Osteoblast (primary cell): ENCODE measurements around the gene SLC24A4. TPM values are rescaled to one million over a fixed set of nuclear protein-coding genes. Genes with fewer than 3 reads are reported as not detected.

Experiments used
- DNase-seq: peaks from one replicate; pipeline ENCODE4 v3.0.0; 2011; ENCODE audit warnings: low spot score, mixed read lengths; ENCODE audit not compliant: insufficient read length; ENCODE audit errors: missing footprints
- H2AFZ ChIP-seq: 2 replicates; pipeline ENCODE4 v1.6.0; 2011; ENCODE audit warnings: mild to moderate bottlenecking, low read length
- H3K27ac ChIP-seq: 2 replicates; pipeline ENCODE4 v1.5.1; 2011; ENCODE audit warnings: mild to moderate bottlenecking, low read depth, low read length, moderate library complexity
- H3K27me3 ChIP-seq: 2 replicates; pipeline ENCODE4 v1.6.0; 2012; ENCODE audit warnings: mild to moderate bottlenecking, control low read depth, inconsistent platforms, low read length, moderate library complexity; ENCODE audit not compliant: insufficient read depth
- H3K36me3 ChIP-seq: 2 replicates; pipeline ENCODE4 v1.5.1; 2011; ENCODE audit warnings: mild to moderate bottlenecking, low read length, control low read depth, moderate library complexity; ENCODE audit not compliant: insufficient read depth
- H3K4me1 ChIP-seq: 2 replicates; pipeline ENCODE4 v1.5.1; 2011; ENCODE audit warnings: mild to moderate bottlenecking, low read length, control low read depth, moderate library complexity; ENCODE audit not compliant: insufficient read depth
- H3K4me2 ChIP-seq: 2 replicates; pipeline ENCODE4 v1.6.0; 2011; ENCODE audit warnings: mild to moderate bottlenecking, low read length; ENCODE audit not compliant: insufficient read depth
- H3K4me3 ChIP-seq: fragments of 200-600 bp; sonication (generic); 3 replicates; pipeline ENCODE4 v1.5.1; 2012; ENCODE audit warnings: mild to moderate bottlenecking, low read length, inconsistent platforms; ENCODE audit not compliant: insufficient read depth
- H3K79me2 ChIP-seq: 2 replicates; pipeline ENCODE4 v1.6.0; 2012; ENCODE audit warnings: mild to moderate bottlenecking, low read length, control low read depth, inconsistent platforms; ENCODE audit not compliant: insufficient read depth
- H3K9me3 ChIP-seq: 2 replicates; pipeline ENCODE4 v1.5.1; 2011; ENCODE audit warnings: low read depth, low read length, control low read depth
- H4K20me1 ChIP-seq: 2 replicates; pipeline ENCODE4 v1.6.0; 2012; ENCODE audit warnings: mild to moderate bottlenecking, low read length, control low read depth; ENCODE audit not compliant: insufficient read depth
- total RNA-seq: library from RNA; depleted of rRNA; stranded (reverse); fragments of >200 nt; gene quantifications from 2 replicates; pipeline ENCODE4 v1.2.3, GENCODE V29; 2012
- TF ChIP-seq, protein P1 (sequence below): IDR thresholded peaks from 2 replicates; pipeline ENCODE4 v1.5.1; 2011; ENCODE audit warnings: mild to moderate bottlenecking, low read depth, low read length, moderate library complexity; ENCODE audit errors: extremely low read depth

The SLC24A4 gene
- total RNA-seq, 1 donor = under 0.01 TPM

DNA sequence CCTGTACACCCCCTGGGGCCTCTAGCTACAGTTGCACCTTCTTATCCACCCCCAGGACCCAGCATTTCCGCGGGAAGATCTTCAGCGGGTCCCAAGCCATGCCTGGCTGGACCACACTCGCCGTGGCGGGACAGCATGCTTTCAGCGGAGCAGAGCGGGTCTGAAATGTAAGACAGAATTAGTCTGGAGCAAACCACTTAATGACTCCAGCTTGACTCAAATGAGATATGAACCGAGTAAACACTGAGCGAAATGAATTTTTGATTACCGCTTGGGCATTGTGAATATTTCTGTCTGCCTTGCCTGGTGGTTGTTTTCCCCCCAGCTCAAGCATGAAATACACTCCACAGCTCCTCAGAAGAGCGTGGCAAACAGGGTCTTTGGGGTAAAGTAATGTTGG, 60.8 kb downstream of the SLC24A4 start:
- DNase-seq = no peak
- no peak overlapping the region for H3K4me2 ChIP-seq

DNA sequence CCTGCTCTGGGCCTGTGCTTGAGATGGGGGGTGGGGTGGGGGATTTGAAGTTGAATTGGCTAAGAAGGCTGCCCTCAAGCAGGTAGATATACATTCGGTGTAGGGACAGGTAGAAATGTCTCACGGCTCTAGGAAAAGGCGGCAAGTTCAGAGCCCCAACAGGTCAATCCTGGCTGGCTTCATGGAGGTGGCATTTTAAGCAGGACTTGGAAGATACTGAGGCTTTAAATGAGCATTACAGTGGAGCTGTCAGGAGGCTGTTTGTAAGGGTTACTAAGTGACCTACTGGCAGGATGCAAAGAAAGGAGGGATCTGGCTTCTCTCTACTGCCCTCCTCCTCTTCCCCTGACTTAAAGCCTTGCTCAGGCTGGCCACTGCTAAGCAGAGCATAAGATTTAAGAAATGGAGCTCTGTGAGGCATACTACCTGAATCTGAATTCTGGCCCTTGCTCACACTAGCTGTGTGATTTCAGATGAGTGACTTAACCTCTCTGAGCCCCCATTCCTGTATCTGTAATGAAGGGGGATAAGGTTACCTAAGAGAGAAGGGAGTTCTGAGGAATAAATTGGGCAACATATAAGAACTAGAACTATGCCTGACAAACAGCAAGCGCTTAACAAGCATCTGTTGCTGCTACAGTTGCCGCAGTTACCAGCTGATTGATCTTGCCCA, 61.6 kb downstream of the SLC24A4 start:
- no peak overlapping the region for H2AFZ ChIP-seq
- no peaks in the 10 kb centered on the region for H3K4me1 ChIP-seq
- H3K79me2 ChIP-seq = no peaks in the 10 kb centered on the region
- H3K4me3 ChIP-seq = no peak overlapping the region
- no peaks in the 10 kb centered on the region for H4K20me1 ChIP-seq
- H3K27ac ChIP-seq = no peak overlapping the region
- H3K4me2 ChIP-seq = no peak overlapping the region
- DNase-seq = no peak
- TF ChIP-seq, protein P1, sequence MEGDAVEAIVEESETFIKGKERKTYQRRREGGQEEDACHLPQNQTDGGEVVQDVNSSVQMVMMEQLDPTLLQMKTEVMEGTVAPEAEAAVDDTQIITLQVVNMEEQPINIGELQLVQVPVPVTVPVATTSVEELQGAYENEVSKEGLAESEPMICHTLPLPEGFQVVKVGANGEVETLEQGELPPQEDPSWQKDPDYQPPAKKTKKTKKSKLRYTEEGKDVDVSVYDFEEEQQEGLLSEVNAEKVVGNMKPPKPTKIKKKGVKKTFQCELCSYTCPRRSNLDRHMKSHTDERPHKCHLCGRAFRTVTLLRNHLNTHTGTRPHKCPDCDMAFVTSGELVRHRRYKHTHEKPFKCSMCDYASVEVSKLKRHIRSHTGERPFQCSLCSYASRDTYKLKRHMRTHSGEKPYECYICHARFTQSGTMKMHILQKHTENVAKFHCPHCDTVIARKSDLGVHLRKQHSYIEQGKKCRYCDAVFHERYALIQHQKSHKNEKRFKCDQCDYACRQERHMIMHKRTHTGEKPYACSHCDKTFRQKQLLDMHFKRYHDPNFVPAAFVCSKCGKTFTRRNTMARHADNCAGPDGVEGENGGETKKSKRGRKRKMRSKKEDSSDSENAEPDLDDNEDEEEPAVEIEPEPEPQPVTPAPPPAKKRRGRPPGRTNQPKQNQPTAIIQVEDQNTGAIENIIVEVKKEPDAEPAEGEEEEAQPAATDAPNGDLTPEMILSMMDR = no peak
- no peaks in the 10 kb centered on the region for H3K9me3 ChIP-seq
- peaks cover 10% of the 10 kb centered on the region for H3K27me3 ChIP-seq
- no peaks in the 10 kb centered on the region for H3K36me3 ChIP-seq

More for the DNA sequence above, 60.8 kb downstream of the SLC24A4 start:
- no peaks in the 10 kb centered on the region for H3K36me3 ChIP-seq
- TF ChIP-seq, protein P1 = no peak
- H3K27ac ChIP-seq = no peak overlapping the region
- no peak overlapping the region for H3K4me3 ChIP-seq
- H3K9me3 ChIP-seq = no peaks in the 10 kb centered on the region
- no peaks in the 10 kb centered on the region for H3K79me2 ChIP-seq
- H2AFZ ChIP-seq = no peak overlapping the region
- H4K20me1 ChIP-seq = no peaks in the 10 kb centered on the region
- H3K27me3 ChIP-seq = peaks cover 10% of the 10 kb centered on the region
- H3K4me1 ChIP-seq = no peaks in the 10 kb centered on the region

DNA sequence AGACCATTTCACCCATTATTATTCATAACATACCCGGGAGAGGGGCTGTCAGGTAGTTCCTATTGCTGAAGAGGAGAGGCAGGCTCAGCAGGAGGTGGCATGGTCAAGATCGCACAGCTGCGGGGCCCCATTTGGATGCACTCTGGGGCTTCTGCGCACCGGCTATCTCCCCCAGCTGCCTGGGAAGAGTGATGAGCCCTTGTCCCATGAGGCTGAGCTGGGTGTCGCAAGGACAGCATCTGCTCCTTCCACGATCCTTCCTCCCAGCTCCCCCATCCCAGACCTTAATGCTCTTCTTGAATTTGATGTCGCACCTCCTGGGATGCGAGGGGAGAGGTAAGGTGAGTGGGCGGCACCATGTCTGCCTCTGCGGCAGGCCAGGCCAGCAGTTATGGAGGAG, 62.6 kb downstream of the SLC24A4 start:
- Histone ChIP-seq H3K36me3 (no peaks in the 10 kb centered on the region), H4K20me1 (no peaks in the 10 kb centered on the region), H3K79me2 (no peaks in the 10 kb centered on the region), H3K4me1 (no peaks in the 10 kb centered on the region), H3K27ac (no peak overlapping the region), H3K4me2 (no peak overlapping the region), H3K9me3 (no peaks in the 10 kb centered on the region), H2AFZ (no peak overlapping the region), H3K4me3 (no peak overlapping the region), H3K27me3 (peaks cover 7% of the 10 kb centered on the region)
- DNase-seq = no peak
- TF ChIP-seq, protein P1 = no peak

DNA sequence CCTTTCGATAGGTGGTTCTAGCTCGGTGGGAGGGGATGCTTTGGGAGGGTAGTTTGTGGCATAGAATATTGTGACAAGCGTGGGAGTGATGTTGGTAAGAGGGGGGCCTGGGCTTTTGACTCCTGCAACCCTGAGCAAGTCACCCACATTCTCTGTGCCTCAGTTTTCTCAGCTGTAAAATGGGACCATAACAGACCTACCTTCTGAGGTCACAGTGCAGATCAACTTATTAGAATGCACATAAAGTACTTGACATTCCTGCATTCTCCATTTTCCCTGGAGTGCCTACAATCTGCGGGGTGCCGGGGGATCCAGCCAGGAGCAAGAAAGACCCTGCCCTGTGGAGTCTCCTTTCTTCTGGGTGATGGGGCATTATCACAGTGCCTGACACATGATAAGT, 63.2 kb downstream of the SLC24A4 start:
- Histone ChIP-seq H3K4me2 (no peak overlapping the region), H3K79me2 (no peaks in the 10 kb centered on the region), H2AFZ (no peak overlapping the region), H3K4me1 (no peaks in the 10 kb centered on the region), H3K27me3 (peaks cover 7% of the 10 kb centered on the region), H3K27ac (no peak overlapping the region), H3K9me3 (no peaks in the 10 kb centered on the region), H3K36me3 (no peaks in the 10 kb centered on the region), H3K4me3 (no peak overlapping the region), H4K20me1 (no peaks in the 10 kb centered on the region)
- TF ChIP-seq, protein P1 = no peak
- DNase-seq = no peak
